ENCODE data around the gene DHRS4. TPM values are rescaled to one million over a fixed set of nuclear protein-coding genes. Genes with fewer than 3 reads are reported as not detected.
A peak's percentile ranks its signal among the peaks of the same experiment; 100 is the strongest.
"Not testable (repeated sequence)": the region's sequence is repeated elsewhere in the genome, so short reads cannot be mapped to it uniquely, and the experiment has no call there.

The DHRS4 gene
- total RNA-seq, 6 experiments from 2014 or later: 19.8 to 30.7 (median 24.9) TPM

DNA sequence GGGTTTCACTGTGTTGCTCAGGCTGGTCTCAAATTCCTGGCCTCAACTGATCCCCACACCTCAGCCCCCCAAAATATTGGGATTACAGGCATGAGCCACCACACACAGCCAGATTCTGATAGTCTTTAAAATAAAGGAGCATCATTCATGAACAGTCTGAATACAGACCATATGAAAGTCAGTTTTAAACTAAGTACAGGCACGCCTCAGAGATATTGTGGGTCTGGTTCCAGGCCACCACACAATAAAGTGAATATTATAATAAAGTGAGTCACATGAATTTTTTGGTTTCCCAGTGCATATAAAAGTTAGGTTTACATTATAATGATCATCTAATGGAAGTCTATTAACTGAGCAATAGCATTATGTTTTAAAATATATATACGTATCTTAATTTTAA lies 43.3 kb downstream of the DHRS4 start:
- H3K4me1 Mint-ChIP-seq (ENCODE audit: low read depth); H3K36me3 Mint-ChIP-seq (ENCODE audit: low read depth); H3K27ac Mint-ChIP-seq; H3K9me3 Mint-ChIP-seq; H3K27me3 Mint-ChIP-seq (ENCODE audit: insufficient read depth); H3K4me3 Mint-ChIP-seq; DNase-seq: not testable (repeated sequence)

DNA sequence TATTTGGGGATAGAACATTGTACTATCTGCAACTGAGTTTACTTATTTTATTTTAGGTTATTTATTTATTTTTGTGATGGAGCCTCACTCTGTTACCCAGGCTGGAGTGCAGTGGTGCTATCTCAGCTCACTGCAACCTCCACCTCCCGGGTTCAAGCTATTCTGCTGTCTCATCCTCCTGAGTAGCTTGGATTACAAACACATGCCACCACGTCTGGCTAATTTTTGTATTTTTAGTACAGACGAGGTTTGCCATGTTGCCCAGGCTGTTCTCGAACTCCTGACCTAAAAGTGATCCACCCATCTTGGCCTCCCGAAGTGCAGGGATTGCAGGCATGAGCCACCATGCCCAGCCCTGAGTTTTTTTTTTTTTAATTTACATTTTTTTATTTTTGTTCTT lies 46.1 kb downstream of the DHRS4 start:
- H3K4me3 Mint-ChIP-seq; H3K4me1 Mint-ChIP-seq (ENCODE audit: low read depth); H3K9me3 Mint-ChIP-seq; H3K36me3 Mint-ChIP-seq (ENCODE audit: low read depth); H3K27ac Mint-ChIP-seq; DNase-seq; H3K27me3 Mint-ChIP-seq (ENCODE audit: insufficient read depth): not testable (repeated sequence)

DNA sequence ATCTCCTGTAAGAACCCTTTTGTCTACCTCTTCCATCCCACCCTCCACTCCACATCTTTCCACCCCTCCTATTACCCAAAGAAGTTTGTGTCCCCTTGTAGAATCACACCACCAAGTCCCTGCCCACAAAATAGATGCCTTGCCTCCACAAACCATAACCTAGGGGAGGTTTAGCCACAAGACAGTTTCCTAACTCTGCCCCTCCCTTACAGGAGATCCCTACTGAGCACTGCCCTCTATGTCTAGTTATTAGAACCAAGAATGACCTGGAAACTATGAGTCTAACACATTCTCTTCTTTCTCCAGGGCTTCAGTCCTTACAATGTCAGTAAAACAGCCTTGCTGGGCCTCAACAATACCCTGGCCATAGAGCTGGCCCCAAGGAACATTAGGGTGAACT lies 47.5 kb downstream of the DHRS4 start:
- not testable (repeated sequence) for H3K9me3 Mint-ChIP-seq; DNase-seq; H3K27ac Mint-ChIP-seq; H3K4me1 Mint-ChIP-seq (ENCODE audit: low read depth); H3K4me3 Mint-ChIP-seq; H3K27me3 Mint-ChIP-seq (ENCODE audit: insufficient read depth); H3K36me3 Mint-ChIP-seq (ENCODE audit: low read depth)

DNA sequence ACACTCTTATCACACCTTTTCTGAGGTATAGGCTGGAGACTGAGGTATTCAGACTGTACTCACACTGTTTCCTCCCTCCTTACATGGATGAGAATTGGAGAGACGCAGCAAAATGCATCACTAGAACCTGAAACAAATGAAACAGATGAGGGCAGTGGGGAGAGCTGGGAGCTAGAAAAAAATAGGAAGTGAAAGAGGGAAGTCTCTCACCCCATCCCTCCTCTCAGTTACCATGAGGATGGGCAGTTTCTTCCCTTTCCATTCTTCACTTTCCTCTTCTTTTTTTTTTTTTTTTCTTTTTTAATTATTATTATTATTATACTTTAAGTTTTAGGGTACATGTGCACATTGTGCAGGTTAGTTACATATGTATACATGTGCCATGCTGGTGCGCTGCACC lies 48.1 kb downstream of the DHRS4 start:
- not testable (repeated sequence) for H3K4me1 Mint-ChIP-seq (ENCODE audit: low read depth); H3K9me3 Mint-ChIP-seq; H3K4me3 Mint-ChIP-seq; H3K27me3 Mint-ChIP-seq (ENCODE audit: insufficient read depth); DNase-seq; H3K36me3 Mint-ChIP-seq (ENCODE audit: low read depth); H3K27ac Mint-ChIP-seq

DNA sequence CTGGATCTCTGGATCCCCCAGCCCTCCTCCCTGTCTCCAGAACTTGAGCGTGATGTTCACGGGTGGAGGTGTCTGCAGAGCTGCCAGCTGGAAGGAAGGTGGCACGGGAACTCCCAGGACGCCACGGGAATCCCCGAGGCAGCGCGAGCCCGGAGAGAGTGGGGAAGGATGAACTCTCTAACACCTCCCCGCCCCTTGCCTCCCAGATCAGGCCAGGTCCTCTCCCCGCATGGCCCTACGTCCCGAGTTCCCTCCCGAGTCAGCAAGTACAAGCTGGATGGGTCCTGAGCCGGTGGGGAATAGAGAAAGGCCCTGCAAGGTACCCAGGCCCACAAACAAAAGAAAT lies 52.9 kb downstream of the DHRS4 start:
- DNase-seq; H3K27ac Mint-ChIP-seq; H3K9me3 Mint-ChIP-seq; H3K4me1 Mint-ChIP-seq (ENCODE audit: low read depth); H3K27me3 Mint-ChIP-seq (ENCODE audit: insufficient read depth); H3K4me3 Mint-ChIP-seq; H3K36me3 Mint-ChIP-seq (ENCODE audit: low read depth): not testable (repeated sequence)

DNA sequence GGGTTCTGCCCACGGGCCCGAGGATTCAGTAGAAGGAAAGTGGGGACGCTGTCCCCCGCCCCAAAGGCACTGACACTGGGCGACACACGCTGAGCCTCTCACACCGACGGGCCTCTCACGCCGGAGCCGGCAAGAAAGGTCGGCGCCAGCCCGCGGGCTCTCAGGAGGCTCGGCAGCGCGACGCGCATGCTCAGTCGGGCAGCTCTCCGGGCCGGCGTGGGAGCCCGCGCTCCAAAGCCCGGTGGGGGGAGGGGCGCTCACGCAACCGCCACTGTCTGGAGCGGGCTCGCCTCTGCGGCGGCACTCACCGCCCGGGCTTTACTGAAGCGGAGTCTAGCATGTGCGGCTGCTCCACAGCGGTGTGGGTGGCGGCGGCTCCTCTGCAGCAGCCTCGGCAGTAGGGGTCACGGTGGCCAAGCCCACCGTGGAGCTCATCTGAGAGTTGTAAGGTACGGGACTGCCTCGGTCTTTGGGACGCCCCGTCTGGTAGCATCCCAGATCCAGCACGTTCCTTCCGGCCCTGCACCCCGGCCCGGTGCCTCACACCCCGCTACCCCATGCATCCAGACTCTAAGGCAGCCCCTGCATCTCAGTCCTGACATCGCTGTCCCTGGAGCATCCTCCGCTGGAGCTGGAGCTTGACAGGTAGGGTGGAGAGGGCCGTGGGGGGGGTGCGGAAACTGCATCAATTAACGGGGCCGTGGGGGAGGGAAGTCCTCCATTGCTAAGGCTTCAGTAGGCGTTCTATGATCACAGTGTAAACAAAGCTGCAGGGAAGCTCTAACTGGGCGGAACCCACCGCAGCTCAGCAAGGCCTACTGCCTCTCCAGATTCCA lies 53.5 kb downstream of the DHRS4 start:
- not testable (repeated sequence) for H3K36me3 Mint-ChIP-seq (ENCODE audit: low read depth); DNase-seq; H3K9me3 Mint-ChIP-seq; H3K4me1 Mint-ChIP-seq (ENCODE audit: low read depth); H3K27me3 Mint-ChIP-seq (ENCODE audit: insufficient read depth)
- Mint-ChIP-seq H3K27ac (peak overlapping the region; percentile 42; the same call in 1 of the 2 replicates), H3K4me3 (peak overlapping the region; percentile 73)

DNA sequence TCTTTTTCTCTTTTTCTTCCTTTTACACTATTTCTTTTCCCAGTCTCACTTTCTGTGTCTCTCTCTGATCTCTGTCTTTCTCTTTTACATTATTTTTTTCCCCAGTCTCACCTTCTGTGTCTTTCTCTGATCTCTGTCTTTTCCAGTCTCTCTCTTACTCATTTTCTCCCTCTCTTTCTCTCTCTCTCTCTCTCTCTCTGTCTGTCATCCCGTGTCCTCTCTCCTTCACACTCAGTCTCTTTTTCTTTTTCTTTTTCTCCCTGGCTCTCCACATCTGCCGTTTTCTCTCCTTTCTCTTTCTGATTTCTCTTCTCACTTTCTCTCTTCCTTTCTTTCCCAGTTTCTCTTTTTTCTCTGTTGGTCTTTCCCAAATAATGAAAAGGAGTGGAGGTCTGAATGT lies 57.5 kb downstream of the DHRS4 start:
- no peaks in the 10 kb centered on the region for H3K9me3 Mint-ChIP-seq

DNA sequence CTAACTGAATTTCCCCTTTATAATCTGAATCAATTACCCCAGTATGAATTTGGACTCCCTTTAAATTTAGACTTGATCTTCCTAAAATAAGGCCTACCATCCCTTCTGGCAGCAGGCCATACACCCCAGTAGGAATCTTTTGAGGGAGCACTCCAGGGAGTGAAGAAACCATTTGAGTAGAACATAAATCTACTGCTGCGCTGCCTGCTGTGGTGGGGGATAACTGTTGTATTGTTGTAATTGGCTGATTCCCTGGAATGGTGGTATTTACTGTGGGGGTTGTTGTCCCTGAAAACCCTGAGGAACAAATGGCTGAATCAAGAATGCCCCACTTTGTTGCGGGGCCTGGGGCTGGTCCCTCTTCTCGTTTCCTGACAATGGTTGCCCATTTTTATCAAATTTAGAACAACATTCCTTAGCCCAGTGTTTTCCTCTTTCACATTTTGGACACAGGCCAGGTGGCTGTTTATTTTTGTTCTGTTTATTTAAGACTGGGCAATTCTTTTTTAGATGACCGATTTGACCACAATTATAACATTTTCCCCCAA lies 59.2 kb downstream of the DHRS4 start:
- not testable (repeated sequence) for H3K27me3 Mint-ChIP-seq (ENCODE audit: insufficient read depth); H3K36me3 Mint-ChIP-seq (ENCODE audit: low read depth); DNase-seq; H3K4me1 Mint-ChIP-seq (ENCODE audit: low read depth); H3K27ac Mint-ChIP-seq; H3K4me3 Mint-ChIP-seq; H3K9me3 Mint-ChIP-seq

More for the DNA sequence above, 57.5 kb downstream of the DHRS4 start:
- H3K27me3 Mint-ChIP-seq (ENCODE audit: insufficient read depth): peaks cover 1% of the 10 kb centered on the region; the same call in 1 of the 2 replicates
- peaks cover 9% of the 10 kb centered on the region for H3K4me1 Mint-ChIP-seq (ENCODE audit: low read depth)
- no peak overlapping the region for H3K27ac Mint-ChIP-seq
- DNase-seq: no peak
- no peaks in the 10 kb centered on the region; the same call in 1 of the 2 replicates for H3K36me3 Mint-ChIP-seq (ENCODE audit: low read depth)
- H3K4me3 Mint-ChIP-seq: no peak overlapping the region
- TF ChIP-seq, protein P1, sequence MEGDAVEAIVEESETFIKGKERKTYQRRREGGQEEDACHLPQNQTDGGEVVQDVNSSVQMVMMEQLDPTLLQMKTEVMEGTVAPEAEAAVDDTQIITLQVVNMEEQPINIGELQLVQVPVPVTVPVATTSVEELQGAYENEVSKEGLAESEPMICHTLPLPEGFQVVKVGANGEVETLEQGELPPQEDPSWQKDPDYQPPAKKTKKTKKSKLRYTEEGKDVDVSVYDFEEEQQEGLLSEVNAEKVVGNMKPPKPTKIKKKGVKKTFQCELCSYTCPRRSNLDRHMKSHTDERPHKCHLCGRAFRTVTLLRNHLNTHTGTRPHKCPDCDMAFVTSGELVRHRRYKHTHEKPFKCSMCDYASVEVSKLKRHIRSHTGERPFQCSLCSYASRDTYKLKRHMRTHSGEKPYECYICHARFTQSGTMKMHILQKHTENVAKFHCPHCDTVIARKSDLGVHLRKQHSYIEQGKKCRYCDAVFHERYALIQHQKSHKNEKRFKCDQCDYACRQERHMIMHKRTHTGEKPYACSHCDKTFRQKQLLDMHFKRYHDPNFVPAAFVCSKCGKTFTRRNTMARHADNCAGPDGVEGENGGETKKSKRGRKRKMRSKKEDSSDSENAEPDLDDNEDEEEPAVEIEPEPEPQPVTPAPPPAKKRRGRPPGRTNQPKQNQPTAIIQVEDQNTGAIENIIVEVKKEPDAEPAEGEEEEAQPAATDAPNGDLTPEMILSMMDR (IDR thresholded peaks at IDR 0.05): no peak

DNA sequence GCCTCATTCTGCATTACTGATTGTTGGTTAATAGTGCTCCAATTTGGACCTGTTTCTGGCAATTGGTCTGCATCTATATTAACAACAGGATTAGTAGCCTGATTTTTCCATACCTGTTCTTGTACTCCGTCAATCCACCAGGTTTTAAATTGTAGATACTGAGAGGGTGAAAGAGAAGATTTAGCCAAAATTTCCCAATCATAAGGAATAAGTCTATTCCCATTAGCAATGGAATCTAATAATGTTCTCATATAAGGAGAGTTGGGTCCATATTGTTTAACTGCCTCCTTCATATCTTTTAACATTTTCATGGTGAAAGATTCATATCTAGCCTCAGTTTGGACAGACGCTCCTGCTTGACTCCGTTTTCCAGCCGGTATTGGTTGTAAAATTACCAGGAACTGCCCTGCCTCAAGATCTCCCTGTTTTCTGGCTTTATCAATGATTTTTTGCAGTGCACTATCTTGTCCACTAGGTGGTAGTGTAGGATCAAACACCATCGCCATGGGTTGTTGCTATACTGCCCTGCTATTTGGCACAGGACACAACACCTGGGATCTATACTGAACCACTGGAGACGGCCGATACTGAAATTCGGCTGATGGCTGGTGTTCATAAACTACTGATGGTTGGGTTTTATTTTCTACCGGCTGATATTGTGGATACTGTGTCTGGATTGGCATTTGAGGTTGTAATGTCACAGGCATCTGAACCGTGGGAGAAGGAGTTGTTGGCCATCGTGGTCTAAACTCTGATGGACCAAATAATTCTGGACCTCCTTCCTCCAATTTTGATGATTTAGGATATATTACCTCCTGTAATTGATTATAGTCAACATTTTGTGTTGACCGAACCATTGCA lies 60.3 kb downstream of the DHRS4 start:
- Mint-ChIP-seq H3K4me3 (no peak overlapping the region), H3K36me3 (ENCODE audit: low read depth) (no peaks in the 10 kb centered on the region; the same call in 1 of the 2 replicates), H3K27ac (no peak overlapping the region), H3K9me3 (no peaks in the 10 kb centered on the region), H3K4me1 (ENCODE audit: low read depth) (peaks cover 9% of the 10 kb centered on the region), H3K27me3 (ENCODE audit: insufficient read depth) (peaks cover 7% of the 10 kb centered on the region)
- peak; percentile 57 for DNase-seq
- TF ChIP-seq, protein P1 (IDR thresholded peaks at IDR 0.05): peak; percentile 97

DNA sequence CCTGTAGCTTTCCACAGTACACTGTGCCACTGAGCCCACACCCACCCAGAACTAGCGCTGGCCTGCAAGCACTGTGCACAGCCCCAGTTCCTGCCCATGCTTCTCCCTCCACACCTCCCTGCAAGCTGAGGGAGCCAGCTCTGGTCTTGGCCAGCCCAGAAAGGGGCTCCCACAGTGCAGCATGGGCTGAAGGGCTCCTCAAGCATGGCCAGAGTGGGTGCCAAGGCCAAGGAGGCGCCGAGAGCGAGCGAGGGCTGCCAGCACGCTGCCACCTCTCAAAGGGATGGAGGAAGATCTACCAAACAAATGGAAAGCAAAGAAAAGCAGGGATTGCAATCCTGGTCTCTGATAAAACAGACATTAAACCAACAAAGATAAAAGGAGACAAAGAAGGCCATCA lies 62.2 kb downstream of the DHRS4 start:
- H3K36me3 Mint-ChIP-seq (ENCODE audit: low read depth); DNase-seq; H3K27me3 Mint-ChIP-seq (ENCODE audit: insufficient read depth); H3K9me3 Mint-ChIP-seq; H3K4me3 Mint-ChIP-seq; H3K4me1 Mint-ChIP-seq (ENCODE audit: low read depth); H3K27ac Mint-ChIP-seq: not testable (repeated sequence)

Data from HFFc6 (cell line).